PC-9 (cell line): ENCODE measurements around the gene PSMC3IP. TPM values are rescaled to one million over a fixed set of nuclear protein-coding genes. Genes with fewer than 3 reads are reported as not detected.
A peak's percentile ranks its signal among the peaks of the same experiment; 100 is the strongest.
"Not testable (repeated sequence)": the region's sequence is repeated elsewhere in the genome, so short reads cannot be mapped to it uniquely, and the experiment has no call there.

Experiments
- BruUV-seq: library from RNA; stranded (reverse); fragments of 400-500 nt; replicated peaks from 2 replicates; lab custom pipeline; 2021; lab: Mats Ljungman, UMichigan
- CTCF ChIA-PET: fragments of 300-600 bp; sonication (Branson Sonifier 250); formaldehyde crosslinking; loops from one replicate; lab custom pipeline; 2022; ENCODE audit warnings: antibody characterized with exemption; lab: Charles Lee
- POLR2A ChIA-PET: fragments of 300-600 bp; sonication (Branson Sonifier 250); formaldehyde crosslinking; loops from one replicate; lab custom pipeline; 2022; ENCODE audit warnings: antibody characterized with exemption; ENCODE audit not compliant: unreplicated experiment; lab: Charles Lee
- DNase-seq, 2 experiments: peaks; one replicate each; pipeline versions ENCODE4 v3.0.0 to v3.0.0-alpha.2; 2015 to 2022; ENCODE audit warnings: mixed read lengths in 1 of 2
- H2AFZ ChIP-seq: fragments of 200-600 bp; sonication (generic); 2 replicates; pipeline ENCODE4 v1.8.1; 2017; ENCODE audit warnings: antibody characterized with exemption
- H3F3A ChIP-seq: fragments of 200-600 bp; sonication (generic); 2 replicates; pipeline ENCODE4 v1.8.1; 2017; ENCODE audit warnings: antibody characterized with exemption, mild to moderate bottlenecking, low read depth; ENCODE audit not compliant: insufficient read depth
- H3K27ac ChIP-seq: fragments of 200-600 bp; sonication (generic); 2 replicates; pipeline ENCODE4 v1.6.1; 2016; ENCODE audit warnings: mixed run types
- H3K27me3 ChIP-seq: fragments of 200-600 bp; sonication (generic); 2 replicates; pipeline ENCODE4 v1.6.1; 2016; ENCODE audit warnings: low read depth, mixed run types; ENCODE audit not compliant: insufficient read depth
- H3K36me3 ChIP-seq: fragments of 200-600 bp; sonication (generic); 2 replicates; pipeline ENCODE4 v1.6.1; 2016; ENCODE audit warnings: low read depth, mixed run types
- H3K4me1 ChIP-seq: fragments of 200-600 bp; sonication (generic); replicated peaks from 2 replicates; pipeline ENCODE4 v1.6.1; 2016; ENCODE audit warnings: mixed run types; ENCODE audit not compliant: insufficient read depth
- H3K4me2 ChIP-seq: fragments of 200-600 bp; sonication (generic); 2 replicates; pipeline ENCODE4 v1.6.1; 2017; ENCODE audit warnings: mixed run types
- H3K4me3 ChIP-seq: fragments of 200-600 bp; sonication (generic); 2 replicates; pipeline ENCODE4 v1.6.1; 2016; ENCODE audit warnings: mixed run types
- H3K79me2 ChIP-seq: fragments of 200-600 bp; sonication (generic); 2 replicates; pipeline ENCODE4 v1.6.1; 2017; ENCODE audit warnings: low read depth, mixed run types
- H3K9me2 ChIP-seq: fragments of 200-600 bp; sonication (generic); 2 replicates; pipeline ENCODE4 v1.8.1; 2017; ENCODE audit warnings: mild to moderate bottlenecking; ENCODE audit not compliant: insufficient read depth
- H3K9me3 ChIP-seq: fragments of 200-600 bp; sonication (generic); 2 replicates; pipeline ENCODE4 v1.8.1; 2016; ENCODE audit warnings: low read depth; ENCODE audit not compliant: insufficient read depth
- H4K20me1 ChIP-seq: fragments of 200-600 bp; sonication (generic); 2 replicates; pipeline ENCODE4 v1.8.1; 2017; ENCODE audit not compliant: insufficient read depth
- CTCF ChIP-seq: fragments of 200-600 bp; sonication (generic); conservative IDR thresholded peaks from 2 replicates; pipeline ENCODE4 v1.6.1; 2017; ENCODE audit warnings: mixed run types, antibody characterized with exemption, mild to moderate bottlenecking, moderate library complexity
- EZH2 ChIP-seq: fragments of 200-600 bp; sonication (generic); IDR thresholded peaks from 2 replicates; pipeline ENCODE4 v1.8.0; 2017; ENCODE audit warnings: antibody characterized with exemption, low read depth
- intact Hi-C: fragments of 100-400 bp; cut with micrococcal nuclease; formaldehyde crosslinking; loops from one replicate; pipeline ENCODE4 v1.10.0; 2022; ENCODE audit not compliant: unreplicated experiment
- total RNA-seq: library from RNA; stranded (reverse); gene quantifications from 2 replicates; pipeline ENCODE4 v1.2.3, GENCODE V29; 2021

Gene PSMC3IP
- total RNA-seq, 1 experiment from 2014 or later: 13.4 TPM

- TF ChIP-seq EZH2 (no peak), CTCF (no peak)
- no peak for DNase-seq
- intact Hi-C loops: loop anchor here (5.0 kb wide), 1 partner anchor 34 kb away; the partner anchor contains the start of gene TUBG2
- CTCF ChIA-PET: interaction anchor here (0.6 kb wide), 1 partner anchor 193 kb away, joined by 3 read pairs; no protein-coding TSS in a partner anchor
- Histone ChIP-seq H3K4me1 (peaks cover 29% of the 10 kb centered on the region), H3K4me3 (no peak overlapping the region), H2AFZ (no peak overlapping the region), H4K20me1 (no peaks in the 10 kb centered on the region), H3K27ac (0 out of 2 replicates have a peak overlapping the region, but pooled peaks have one; percentile 24), H3K36me3 (no peaks in the 10 kb centered on the region), H3K9me3 (no peaks in the 10 kb centered on the region), H3K79me2 (no peaks in the 10 kb centered on the region), H3K9me2 (no peaks in the 10 kb centered on the region), H3K4me2 (no peak overlapping the region), H3F3A (peaks cover 34% of the 10 kb centered on the region), H3K27me3 (no peaks in the 10 kb centered on the region)
- POLR2A ChIA-PET: interaction anchor here (0.6 kb wide), 1 partner anchor 289 kb away, joined by 13 read pairs; no protein-coding TSS in a partner anchor
- BruUV-seq: no TSS peak
Observed at GRCh38 chr17:42623271-42623670, 45.7 kb upstream of the PSMC3IP start.

- H3K27me3 ChIP-seq, H3K4me3 ChIP-seq, H3K9me2 ChIP-seq, H2AFZ ChIP-seq, H3K36me3 ChIP-seq, H3K27ac ChIP-seq, H3K79me2 ChIP-seq, BruUV-seq, H3K9me3 ChIP-seq, POLR2A ChIA-PET, H4K20me1 ChIP-seq, H3K4me2 ChIP-seq, DNase-seq: not testable (repeated sequence)
- Histone ChIP-seq H3F3A (peaks cover 47% of the 10 kb centered on the region), H3K4me1 (peaks cover 39% of the 10 kb centered on the region)
- intact Hi-C loops: loop anchor here (5.0 kb wide), 1 partner anchor 35 kb away; the partner anchor contains the start of gene TUBG2
- CTCF ChIA-PET: interaction anchor here (0.6 kb wide), 1 partner anchor 47 kb away, joined by 3 read pairs; no protein-coding TSS in a partner anchor
Observed at GRCh38 chr17:42621987-42622386, 44.5 kb upstream of the PSMC3IP start.

DNA sequence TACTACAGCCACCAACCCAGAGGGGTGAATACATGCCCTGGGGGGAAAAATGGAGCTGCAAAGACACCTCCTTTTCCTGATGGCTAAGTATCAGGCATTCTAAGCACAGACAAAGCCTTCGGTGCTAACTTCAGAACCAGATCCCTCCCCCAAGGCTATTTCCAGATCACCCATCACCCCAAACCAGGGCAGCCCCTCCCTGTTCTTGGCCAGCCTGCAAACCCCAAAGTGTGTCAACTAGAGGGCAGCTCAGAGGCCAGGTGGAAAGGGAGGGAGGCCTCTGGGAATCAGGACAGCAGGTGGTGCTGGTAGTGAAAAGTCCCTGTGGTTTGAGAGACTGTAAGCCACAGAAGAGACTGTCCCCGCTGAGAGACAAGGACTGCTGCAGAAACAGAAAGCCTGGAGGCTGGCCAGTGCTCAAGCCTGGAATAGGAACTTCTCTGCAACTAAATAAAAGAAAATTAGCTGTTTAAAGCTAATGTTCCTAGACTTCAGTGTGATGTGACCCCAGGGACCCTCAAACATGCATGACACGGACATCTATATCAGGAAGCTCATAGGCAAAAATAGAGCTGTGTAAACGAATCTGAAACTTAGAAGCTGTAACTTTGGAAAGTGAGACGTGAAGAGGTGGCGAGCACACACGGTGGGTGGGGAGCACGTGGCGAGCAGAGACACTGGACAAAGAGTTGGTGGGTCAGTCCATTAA lies 41.1 kb upstream of the PSMC3IP start:
- intact Hi-C loops: loop anchor here (1.0 to 2.0 kb wide), 2 partner anchors 48 to 61 kb away; no protein-coding TSS in a partner anchor
- Histone ChIP-seq H3K9me3 (no peaks in the 10 kb centered on the region), H3K4me1 (peaks cover 27% of the 10 kb centered on the region), H3K27me3 (no peaks in the 10 kb centered on the region), H3K36me3 (no peaks in the 10 kb centered on the region), H3K27ac (0 out of 2 replicates have a peak overlapping the region, but pooled peaks have one; percentile 24), H3K9me2 (no peaks in the 10 kb centered on the region), H2AFZ (no peak overlapping the region), H3K4me2 (peak overlapping the region; percentile 48), H3K4me3 (no peak overlapping the region), H3K79me2 (no peaks in the 10 kb centered on the region), H4K20me1 (no peaks in the 10 kb centered on the region; the same call in 1 of the 2 replicates), H3F3A (peaks cover 43% of the 10 kb centered on the region)
- CTCF ChIA-PET: interaction anchor here (0.6 to 1.8 kb wide), 8 partner anchors 28 to 831 kb away, joined by 3 to 8 read pairs (median 4); partner anchors contain the start of genes PLEKHH3 and PSMC3IP
- POLR2A ChIA-PET: interaction anchor here (0.5 to 1.3 kb wide), 7 partner anchors 9 to 1743 kb away, joined by 3 to 19 read pairs (median 6); partner anchors contain the start of genes ODAD4, RETREG3 and TUBG1
- no TSS peak for BruUV-seq
- TF ChIP-seq EZH2 (no peak), CTCF (peak; percentile 59; the same call in 1 of the 2 replicates)
- DNase-seq: peak; percentile 79
